GM19372 (cell line): ENCODE data around the gene LETM1.

Experiments used
- ATAC-seq: cut with Tn5 transposase; IDR thresholded peaks from one replicate; pipeline ENCODE4 v1.9.1; 2021; ENCODE audit warnings: mild to moderate bottlenecking, low read depth, moderate library complexity; ENCODE audit not compliant: unreplicated experiment

LETM1 gene

GRCh38 chr4:1766106-1767060 is 89.6 kb downstream of the LETM1 start:
- ATAC-seq, result no peak

- no peak for ATAC-seq
Measured at GRCh38 chr4:1765409-1766072, 90.4 kb downstream of the LETM1 start.

GRCh38 chr4:1764670-1765069 is 91.3 kb downstream of the LETM1 start:
- ATAC-seq, result no peak

GRCh38 chr4:1763550-1764080 is 92.3 kb downstream of the LETM1 start:
- no peak for ATAC-seq

- no peak for ATAC-seq
Measured at GRCh38 chr4:1763070-1763549, 92.8 kb downstream of the LETM1 start.

- no peak for ATAC-seq
Measured at GRCh38 chr4:1762264-1763010, 93.5 kb downstream of the LETM1 start.
